NCI-H345 (cell line): ENCODE data around the gene IL17RC.
A peak's percentile ranks its signal among the peaks of the same experiment; 100 is the strongest.

ENCODE experiments used
- DNase-seq: peaks from one replicate; lab custom pipeline; 2025; lab: John Stamatoyannopoulos, UW

The IL17RC gene

DNA sequence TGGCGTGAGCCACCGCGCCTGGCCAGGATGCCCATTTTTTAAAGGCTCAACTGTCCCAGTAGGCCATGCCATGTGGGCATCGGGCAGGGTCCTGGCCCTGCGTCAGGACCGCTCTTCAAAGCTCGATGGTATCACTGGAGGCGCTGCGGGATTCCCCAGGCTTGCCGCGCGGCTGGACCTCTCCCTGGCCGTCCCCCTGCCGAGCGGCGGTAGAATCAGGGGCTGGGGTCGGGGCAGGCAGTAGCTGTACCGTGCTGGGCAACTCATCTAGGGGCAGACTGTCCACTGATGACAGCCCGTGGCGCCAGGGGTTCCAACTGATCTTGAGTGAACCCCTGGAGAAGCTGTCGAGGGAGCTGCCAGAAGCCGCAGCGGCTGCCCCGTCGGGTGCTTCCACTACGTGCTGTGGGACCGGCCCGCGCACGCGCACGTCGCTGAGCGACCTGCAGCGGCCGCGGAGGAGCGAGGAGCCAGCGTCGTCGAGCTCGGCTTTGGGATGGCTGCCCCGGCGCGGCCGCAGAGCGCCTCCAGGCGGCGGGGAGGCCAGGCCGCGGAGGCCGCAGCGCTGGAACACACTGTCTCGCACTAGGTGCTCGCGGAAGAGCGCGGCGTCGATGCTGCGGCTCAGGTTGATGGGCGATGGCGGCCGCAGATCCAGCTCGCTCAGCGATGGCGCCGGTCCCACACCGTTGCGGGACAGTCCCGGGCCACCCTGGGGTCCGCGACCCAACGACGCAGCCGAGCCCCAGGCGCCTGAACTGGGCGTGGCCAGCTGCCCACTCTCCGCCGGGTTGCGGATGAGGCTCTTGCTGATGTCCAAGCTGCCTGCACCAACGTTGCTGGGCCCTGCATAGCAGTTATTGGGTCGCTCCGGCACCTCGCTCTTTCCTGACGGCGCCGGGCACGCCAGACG lies 29.5 kb downstream of the IL17RC start:
- DNase-seq, result peak; percentile 82

DNA sequence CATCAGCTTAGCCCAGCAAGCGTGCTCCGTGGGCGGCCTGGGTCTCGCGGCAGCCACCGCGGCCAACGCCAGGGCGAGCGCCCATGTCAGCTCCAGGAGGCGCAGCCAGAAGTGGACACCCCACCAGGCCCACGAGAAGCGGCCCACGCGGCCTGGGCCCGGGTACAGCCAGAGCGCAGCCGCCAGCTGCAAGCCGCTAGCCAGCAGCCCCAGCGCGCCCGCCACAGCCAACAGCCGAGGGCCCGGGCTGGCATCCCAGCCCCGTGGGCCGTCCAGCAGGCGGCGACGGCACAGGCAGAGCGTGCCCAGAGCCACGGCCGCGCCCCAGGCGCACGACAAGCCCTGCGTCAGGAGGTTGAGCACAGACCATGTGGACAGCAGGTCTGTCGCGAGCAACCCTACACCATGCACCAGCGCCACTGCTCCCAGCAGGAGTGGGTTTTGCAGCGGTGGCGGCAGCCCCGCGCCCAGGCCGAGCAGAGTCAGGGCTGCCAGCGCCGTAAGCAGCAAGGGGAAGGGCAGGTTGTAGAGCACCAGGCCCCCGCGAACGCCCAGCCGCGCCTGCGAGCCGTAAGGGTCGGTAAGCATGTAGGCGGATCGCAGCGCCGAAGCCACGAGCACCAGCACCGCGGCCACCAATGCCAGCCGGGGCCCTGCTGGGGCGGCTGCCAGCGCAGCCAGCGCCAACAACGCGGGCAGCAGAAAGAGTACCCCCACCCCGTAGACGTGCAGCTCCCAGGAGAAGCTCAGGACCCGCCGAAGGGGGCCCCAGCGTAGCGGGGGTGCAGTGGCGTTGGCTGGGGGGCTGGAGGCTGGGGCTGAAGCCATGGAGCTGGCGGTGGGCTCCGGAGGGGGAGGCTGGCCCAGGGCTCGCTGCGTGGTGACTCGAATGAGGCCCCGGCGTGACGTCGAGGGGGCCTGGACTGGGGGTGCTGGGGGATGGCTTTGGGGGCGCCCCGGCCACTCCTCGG lies 30.4 kb downstream of the IL17RC start:
- DNase-seq, result no peak

DNA sequence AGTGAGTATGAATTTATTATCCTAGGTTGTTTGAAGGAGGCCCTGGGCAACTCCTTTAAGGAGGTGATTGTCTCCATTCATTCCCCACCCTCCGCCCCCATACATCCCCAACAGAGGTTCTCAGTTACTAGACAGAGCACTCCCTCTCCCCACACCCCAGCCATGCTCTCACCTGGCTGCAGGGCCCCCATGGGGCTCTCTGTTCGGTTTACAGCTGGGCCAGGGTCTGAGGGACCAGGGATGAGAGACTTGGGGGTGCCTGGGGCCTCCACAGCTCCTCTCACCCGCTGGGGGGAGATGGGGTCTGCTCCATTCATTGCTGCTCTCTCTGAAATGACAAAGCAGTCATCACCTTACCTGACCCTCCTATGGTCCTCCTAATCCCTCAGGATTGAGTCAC lies 31.7 kb downstream of the IL17RC start:
- no peak for DNase-seq

DNA sequence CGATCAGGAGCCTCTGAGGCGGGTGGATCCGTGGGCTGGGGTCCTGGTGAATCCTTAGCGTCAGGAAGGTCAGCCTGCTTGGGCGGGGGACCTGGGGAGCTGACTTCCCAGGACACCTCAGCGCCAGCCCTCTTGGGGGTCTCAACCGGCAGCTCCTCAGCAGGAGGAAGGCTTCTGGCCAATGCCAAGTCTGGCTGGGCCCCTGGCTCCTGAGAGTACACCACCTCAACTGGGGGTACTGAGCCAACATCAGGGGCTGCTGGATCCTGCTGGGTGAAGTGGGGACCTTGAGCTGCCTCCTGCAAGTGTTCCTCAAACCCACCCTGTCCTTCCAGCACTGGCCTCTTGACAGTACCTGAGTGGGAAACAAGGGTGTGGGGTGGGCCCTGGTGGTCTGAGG lies 32.2 kb downstream of the IL17RC start:
- no peak for DNase-seq

DNA sequence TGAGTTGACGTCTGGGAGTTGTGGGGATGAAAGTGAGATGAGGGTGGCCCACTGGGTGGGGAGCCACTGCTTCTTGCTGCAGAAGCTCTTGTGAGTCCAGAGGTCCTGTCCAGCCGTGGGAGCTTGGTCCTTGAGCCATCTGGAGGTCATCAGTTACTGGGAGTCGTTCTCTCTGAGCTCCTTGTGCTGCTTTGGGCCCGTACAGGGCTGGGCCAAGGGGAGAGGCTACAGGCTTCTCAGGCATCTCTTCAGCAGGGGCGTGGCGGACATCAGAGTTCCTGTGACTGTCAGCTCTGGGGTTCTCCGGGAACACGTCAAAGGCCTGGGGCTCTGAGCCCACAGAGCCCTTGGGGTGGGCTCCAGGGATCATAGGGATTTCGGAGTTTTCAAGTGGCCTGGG lies 32.7 kb downstream of the IL17RC start:
- DNase-seq, result no peak

DNA sequence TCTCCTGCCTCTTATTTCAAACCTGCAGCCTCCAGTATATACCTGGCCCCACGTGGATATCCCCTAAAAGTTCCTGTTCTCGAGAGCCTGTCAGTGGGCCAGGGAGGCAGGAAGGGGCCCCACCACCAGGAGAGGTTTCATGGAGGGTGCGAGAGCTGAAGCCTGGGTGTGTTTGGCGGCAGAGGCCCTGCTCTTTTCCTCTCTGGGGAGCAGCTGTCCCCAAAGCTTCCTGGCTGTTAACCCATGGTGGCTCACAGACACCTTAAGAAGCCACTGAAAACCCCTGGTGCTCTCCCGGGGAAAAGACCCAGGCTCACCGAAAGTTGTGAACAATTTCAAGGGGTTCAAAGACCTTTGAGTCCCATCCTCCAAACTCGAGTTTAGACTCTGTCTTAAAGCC lies 34.2 kb downstream of the IL17RC start:
- no peak for DNase-seq

DNA sequence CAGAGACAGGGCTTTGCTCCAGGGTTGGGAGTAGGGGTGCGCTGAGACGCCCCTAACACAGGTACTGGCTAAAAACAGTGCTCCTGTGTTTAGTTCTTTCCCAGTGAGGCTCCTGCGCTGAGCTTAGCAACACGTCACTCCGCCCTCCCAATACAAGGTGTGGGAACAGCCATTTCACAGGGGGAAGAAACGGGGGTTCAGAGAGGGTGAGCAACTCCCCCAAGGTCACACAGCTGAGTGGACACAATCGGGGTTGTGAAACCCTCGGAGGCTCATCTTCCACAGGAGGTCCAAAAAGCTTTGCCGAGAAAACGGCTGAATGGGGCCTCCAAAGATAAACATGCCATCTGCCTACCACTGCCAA lies 34.7 kb downstream of the IL17RC start:
- DNase-seq, result no peak

DNA sequence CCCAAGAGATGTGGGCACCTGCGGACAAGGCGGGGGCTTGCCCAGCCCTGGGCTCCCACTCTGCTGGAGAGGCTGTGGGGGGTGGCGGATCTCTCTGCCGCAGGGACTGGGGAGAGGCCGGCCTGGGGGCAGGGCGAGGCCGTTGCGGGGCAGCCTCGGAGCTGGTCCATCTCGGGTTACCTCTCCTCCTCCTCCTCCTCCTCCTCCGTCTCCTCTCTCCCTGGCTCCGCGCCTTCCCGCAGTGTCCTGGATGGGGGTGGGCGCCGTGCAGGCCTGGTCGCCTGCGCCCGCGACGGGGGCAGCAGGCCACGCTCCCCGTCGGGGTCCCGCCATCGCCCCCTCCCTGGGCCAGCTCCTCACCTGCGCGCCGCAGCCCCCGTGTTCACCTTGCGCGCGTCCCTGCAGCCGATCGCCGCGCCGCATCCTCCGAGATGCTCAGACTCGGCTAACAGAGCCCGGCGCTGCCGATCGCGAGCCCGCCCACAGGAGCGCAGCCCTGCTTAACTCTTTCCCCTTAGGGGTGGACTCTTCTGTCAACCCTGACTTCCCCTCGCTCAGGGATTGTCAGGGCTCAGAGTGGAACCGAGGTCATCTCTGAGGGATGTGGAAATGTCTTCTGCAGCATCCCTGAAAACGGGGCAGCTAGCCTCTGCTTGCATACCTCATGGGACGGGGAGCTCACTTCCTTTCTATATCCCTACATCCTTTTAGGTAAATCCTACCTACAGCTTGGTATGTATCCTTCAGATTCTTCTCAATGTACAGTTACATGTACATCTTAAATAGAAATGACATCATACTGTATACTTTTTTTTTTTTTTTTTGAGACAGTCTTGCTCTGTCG lies 35.3 kb downstream of the IL17RC start, which contains the start of gene PRRT3:
Gene PRRT3 (minus strand): TSS at position 447 of the 844 bp plus-strand sequence. CDS start 2,293 bp downstream, outside the sequence.
- DNase-seq, result peak; percentile 33

DNA sequence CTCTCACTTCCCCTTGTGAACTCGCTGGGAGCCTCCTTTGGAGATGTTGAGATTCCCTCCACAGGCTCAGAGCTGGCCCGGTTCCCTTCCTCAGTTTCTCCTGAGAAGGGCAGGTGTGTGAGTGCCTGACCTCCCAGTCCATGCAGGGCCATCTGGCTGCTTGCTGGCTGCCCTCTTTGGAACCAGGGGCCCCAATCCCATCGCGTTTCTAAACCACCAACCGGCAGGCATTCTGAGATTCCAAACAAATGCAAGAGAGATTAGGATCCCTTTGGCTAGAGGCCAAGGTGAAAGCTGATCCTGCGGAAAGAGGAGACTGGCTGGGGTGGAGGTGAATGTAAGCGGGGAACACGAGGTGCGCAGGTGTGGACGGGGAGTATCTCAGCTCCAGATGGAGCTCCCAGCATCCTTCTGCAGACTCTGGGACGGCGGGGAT lies 38.2 kb downstream of the IL17RC start:
- peak; percentile 82 for DNase-seq

DNA sequence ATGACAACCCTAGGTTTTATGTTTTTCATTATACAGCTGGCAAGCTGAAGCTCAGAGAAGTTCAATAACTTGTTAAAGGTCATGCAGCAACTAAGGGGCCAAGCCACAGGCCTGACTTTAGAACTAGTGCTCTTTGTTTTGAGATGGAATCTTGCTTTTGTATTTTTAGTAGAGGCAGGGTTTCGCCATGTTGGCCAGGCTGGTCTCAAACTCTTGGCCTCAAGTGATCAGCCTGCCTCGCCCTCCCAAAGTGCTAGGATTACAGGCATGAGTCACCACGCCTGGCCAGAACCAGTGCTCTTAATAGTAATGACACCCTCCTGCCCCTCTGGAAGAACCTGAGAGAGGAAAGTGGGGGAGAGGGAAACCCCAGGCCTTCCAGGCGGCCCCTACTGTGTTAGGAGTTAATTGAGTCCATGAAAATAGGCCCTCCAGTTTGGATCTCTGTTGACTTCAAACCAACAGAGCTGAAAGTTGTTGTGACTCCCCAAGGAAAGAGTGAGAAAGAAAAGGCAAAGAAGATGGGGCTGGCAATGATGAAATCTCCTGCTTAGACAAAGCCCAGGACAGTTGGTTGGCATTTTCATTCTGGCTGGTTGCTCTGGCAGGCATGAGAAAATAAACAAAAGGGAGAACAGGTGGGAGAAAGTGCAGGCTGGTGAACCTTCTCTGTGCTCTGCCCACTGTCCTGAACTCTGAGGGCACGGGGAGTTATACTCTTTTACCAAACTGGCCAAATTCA lies 38.9 kb downstream of the IL17RC start:
- no peak for DNase-seq

DNA sequence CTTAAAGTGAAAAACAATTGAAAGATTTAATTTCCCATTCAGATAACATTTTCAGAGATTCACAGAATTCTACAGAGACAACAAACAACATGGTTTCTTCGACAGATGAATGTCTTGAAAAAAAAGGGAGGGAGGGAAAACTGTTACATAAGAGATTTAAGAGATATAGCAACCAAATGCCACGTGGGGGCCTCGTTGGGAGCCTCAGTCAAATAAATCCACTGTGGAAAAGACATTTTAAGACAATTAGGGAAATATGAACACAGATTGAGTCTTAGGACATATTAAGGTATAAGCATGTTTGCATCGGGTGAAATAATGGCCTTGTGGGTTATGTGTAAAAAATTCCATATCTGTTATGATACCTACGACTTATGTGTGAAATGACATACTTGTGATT lies 40.3 kb downstream of the IL17RC start:
- no peak for DNase-seq

DNA sequence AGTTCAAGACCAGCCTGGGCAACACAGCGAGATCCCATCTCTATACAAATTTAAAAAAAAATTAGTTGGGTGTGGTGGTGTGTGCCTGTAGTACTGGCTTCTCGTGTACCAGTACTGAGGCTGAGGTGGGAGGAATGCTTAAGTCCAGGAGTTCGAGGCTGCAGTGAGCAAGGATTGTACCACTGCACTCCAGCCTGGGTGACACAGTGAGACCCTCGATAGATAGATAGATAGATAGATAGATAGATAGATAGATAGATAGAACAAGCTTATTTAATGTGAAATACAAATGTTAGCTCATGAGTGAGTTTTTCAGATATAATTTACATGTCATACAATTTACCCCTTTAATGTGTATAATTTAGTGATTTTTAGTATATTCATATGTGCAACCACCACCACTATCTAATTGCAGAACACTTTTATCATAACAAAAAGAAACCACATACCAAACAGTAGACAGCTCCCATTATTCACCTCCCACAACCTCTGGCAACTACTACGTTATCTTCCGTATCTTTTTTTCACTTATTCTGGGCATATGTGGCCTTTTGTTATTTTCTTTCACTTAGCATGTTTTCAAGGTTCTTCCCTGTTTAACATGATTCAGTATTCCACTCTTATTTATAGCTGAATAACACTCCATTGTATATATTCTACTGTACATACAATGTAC lies 48.4 kb downstream of the IL17RC start:
- no peak for DNase-seq

DNA sequence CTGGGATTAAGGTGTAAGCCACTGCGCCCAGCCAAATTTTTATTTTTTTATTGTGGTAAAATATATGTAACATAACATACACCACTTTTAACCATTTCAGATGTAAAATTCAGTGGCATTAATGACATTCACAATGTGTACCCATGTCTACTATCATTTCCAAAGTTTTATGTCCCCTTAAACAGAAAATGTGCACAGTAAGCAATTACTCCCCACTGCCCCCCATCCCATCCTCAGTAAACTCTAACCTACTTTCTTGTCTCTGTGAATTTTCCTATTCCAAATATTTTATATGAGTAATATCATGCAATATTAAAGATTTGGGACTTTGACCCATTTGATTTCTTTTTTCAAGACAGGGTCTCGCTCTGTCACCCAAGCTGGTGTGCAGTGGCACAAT lies 49.9 kb downstream of the IL17RC start:
- DNase-seq, result no peak

DNA sequence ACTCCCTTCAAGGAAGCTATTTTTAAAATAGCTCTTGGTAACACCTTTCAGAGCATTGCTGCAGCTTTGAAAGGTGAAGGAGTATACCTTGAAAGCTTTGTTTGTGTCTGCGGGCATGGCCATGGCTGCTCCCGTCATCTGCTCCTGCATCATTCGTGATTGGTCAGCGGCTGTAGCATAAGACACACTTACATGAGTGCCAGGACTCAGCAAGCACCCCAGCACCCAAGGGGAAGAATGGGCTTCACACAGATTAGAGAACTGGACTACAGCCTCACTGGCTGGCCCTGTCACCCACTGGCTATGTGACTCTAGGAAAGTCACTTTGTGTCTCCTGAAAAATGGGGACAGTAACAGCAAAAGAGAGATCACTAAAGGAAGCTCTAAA lies 52.7 kb downstream of the IL17RC start:
- DNase-seq, result no peak

DNA sequence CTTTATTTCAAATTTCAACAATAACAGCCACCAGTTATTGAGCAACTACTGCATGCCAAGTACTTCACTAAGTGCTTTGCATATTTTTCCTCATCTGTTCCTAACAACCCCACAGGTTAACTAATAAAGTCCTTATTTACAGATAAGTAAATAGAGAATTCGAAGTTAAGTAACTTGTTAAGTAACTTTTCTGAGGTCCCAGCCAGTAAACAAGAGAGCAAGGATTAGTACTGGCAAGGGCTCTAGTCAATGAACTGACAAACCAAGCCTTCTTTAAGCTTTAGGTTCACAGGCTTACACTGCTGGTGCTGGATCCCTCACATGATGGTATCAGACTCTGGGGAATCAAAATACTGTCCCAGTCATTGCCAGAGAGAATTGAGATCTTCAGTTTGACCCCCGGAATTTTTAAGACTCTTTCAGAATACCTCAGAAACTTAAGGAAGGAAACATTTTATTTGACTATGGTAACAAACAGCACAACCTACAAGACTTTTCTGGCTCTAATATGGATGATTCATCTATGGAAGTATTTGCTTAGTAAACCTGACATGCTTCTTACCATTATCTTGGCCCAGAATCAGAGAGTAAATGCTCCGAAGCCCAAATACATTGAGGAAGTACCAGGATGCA lies 53.2 kb downstream of the IL17RC start:
- no peak for DNase-seq

DNA sequence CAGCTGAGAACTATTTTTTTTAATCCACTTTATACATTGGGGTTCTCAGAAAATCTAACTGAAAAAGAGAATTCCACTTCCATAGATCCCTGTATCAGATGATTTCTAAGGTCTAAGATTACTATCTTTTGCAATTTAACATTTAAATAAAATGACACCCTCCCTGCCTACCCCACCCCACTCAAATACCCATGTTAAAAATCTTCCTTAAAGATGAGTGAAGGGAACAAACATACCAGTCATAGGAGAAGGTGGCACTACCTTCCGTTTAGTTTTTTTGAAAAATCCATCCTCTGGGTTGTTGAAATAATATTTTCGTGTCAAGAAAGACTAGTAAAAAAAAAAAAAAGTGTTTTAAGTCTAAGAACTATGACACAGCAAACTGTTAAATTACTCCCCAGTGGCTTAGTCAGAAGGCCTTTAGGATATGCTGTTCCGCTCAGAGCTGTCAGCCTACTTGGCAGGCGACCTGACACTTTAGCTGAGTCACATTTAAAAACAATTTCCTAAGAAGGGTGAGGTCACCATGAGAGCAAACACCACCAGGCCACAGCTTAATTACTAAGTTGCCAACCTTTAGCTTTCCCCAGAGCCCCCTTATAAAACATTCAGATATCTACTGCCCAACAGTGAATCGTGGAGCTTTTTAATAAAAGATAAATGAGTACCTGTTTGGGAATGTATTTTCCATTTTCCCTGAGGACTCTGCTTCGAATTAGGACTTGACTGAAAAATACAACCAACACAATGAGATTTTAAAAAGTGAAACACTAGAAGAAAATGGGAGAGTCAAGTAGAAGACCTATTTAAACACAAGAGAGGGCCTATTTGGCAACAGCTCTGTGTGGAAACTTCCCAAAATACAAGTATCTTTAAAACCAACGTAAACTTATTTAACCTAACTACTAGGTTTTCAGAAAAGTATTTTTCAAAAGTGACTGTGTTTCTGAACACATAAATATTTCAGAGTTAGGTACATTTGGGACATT lies 60.1 kb downstream of the IL17RC start:
- DNase-seq, result no peak

DNA sequence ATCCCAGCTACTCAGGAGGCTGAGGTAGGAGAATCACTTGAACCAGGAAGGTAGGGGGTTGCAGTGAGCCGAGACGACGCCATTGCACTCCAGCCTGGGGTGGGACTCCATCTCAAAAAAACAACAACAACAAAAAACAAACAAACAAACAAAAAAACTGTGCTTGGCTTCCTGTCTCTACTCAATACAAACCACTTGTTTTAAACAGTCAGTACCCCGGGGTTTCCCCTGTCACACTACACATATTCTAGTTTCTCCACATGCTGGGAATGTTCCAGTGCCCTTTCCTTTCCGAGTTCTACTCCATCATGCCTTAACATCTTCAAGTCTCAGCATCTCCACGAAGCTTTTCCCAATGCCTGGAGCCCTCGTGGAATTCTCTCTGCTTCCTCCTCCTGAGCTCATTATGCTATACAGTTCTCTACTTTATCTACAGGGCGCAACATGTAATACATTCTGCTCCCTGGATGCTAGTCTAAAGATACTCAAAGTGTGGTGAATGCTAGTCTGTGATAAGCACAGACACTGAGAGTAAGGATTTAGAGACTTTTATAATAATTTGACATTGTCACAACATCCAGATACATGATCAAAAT lies 61.9 kb downstream of the IL17RC start:
- no peak for DNase-seq

DNA sequence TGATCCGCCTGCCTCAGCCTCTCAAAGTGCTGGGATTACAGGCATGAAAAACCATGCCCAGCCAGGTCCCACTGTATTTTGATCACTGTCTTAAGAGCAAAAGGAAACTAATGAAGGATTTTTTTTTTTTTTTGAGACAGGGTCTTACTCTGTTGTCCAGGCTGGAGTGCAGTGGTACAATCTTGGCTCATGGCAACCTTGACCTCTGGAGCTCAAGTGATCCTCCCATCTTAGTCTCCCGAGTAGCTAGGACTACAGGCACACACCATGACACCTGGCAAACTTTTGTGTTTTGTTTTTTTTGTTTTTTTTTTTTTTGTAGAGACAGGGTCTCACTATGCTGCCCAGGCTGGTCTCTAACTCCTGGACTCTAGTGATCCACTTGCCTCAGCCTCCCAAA lies 63.4 kb downstream of the IL17RC start:
- no peak for DNase-seq
